Stimulated activated CD8-positive, alpha-beta memory T cell treated with anti-CD3 and anti-CD28 coated beads, Interleukin-7, amount 100 ng/mL, for 48 hours (primary cell): ENCODE data around the gene MRPL36.

Experiments used
- DNase-seq, 2 donors: peaks; one replicate each; pipeline ENCODE4 v3.0.0-alpha.2; 2020; ENCODE audit warnings: low read depth in 1 of 2; ENCODE audit errors: extremely low read depth in 1 of 2

The MRPL36 gene

GRCh38 chr5:1751864-1752822 lies 47.5 kb downstream of the MRPL36 start:
- no peak for DNase-seq

- no peak for DNase-seq
Measured at GRCh38 chr5:1751026-1751863, 48.4 kb downstream of the MRPL36 start.

GRCh38 chr5:1750469-1750868 lies 49.2 kb downstream of the MRPL36 start:
- no peak for DNase-seq

GRCh38 chr5:1749346-1750124 lies 50.1 kb downstream of the MRPL36 start:
- DNase-seq, result no peak

- no peak for DNase-seq
Measured at GRCh38 chr5:1748845-1749244, 50.8 kb downstream of the MRPL36 start.
